GM23248 (cell line): ENCODE data around the gene TXNDC16.

ENCODE experiments used
- EZH2 ChIP-seq: fragments of 200-600 bp; sonication (generic); IDR thresholded peaks from 2 replicates; pipeline ENCODE4 v1.6.1; 2018; ENCODE audit warnings: antibody characterized with exemption, mild to moderate bottlenecking; ENCODE audit not compliant: insufficient read depth, poor library complexity, severe bottlenecking
- EZH2phosphoT487 ChIP-seq: fragments of 200-600 bp; sonication (generic); IDR thresholded peaks from 2 replicates; pipeline ENCODE4 v1.6.1; 2018; ENCODE audit warnings: antibody characterized with exemption, moderate library complexity, mild to moderate bottlenecking, low read depth; ENCODE audit not compliant: insufficient read depth

GRCh38 chr14:52552063-52552988 is at the start of gene TXNDC16, which contains the start of gene GPR137C:
- TF ChIP-seq EZH2 (no peak), EZH2phosphoT487 (no peak)
